ENCODE results near the gene ATP6V1G2.
"Not testable (repeated sequence)": the region's sequence is repeated elsewhere in the genome, so short reads cannot be mapped to it uniquely, and the experiment has no call there.

ATP6V1G2 gene

DNA sequence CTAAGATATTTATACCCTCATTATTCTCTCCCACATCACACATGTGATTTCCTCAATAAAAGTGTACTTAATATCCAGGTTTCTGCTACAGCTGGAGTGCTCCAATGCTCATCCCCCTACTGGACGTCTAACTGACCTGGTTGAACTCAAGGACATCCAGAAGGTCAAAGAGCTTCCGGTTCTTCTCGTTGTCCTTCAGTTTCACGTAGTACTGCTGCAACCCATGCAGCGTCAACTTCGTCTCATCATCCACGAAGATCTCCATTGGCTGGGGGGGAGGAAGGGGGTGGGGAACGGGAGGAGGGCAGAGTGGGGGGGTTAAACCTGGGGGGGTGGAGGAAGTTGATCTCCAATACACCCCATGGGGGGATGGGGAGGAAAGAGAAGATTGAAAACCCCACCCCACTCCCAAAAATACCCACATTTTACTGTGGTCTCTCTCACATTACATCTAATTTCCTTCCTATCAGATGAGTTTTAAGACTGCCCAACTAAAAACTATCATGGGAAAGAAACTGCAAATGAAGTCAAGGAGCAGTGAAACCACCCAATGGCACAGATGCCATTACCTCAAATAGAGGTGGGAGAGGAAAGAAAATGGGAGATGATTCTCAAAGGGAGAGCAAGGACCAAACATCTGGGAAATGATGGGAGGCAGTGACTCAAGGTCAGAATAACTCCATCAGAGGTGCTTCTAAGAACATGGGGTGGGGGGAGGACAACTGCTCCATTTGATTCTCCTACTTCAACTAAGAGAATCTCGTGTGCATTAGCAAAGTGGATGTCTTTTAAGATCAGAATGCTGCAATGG, 13.6 kb downstream of the ATP6V1G2 start:
- no peak for DNase-seq (ENCODE audit: low read depth, low spot score)

DNA sequence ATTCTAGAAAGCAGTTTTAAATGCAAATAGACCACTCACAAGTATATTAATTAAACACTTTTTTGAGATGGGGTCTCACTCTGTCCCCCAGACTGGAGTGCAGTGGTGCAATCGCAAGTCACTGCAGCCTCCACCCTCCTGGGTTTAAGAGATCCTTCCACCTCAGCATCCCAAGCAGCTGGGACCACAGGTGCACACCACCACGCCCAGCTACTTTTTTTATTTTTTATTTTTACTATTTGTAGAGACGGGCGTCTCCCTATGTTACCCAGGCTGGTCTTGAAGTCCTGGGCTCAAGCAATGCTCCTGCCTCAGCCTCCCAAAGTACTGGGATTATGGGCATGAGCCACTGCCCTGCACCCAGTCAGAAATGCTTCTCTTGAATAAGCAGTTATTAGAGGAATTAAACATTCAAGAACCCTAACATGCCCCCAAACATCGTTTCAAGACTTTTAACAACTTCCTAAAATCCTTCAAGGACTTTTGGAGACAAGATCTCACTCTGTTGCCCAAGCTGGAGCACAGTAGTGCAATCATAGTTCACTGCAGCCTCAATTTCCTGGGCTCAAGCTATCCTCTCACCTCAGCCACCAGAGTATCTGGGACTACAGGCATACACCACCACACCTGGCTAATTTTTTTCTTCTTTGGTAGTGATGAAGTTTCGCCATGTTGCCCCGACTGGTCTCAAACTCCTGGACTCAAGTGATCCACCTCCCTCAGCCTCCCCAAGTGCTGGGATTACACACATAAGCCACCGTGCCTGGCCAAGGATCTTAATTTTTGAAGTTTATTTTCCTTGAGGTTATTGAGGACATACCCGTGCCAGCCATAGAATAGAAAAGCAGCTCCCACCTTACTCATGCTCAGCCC, 14.4 kb downstream of the ATP6V1G2 start:
- no peak for DNase-seq (ENCODE audit: low read depth, low spot score)
- no peak overlapping the region for H3K27ac ChIP-seq

More for the DNA sequence above, 13.6 kb downstream of the ATP6V1G2 start:
- H3K27ac ChIP-seq = no peak overlapping the region

DNA sequence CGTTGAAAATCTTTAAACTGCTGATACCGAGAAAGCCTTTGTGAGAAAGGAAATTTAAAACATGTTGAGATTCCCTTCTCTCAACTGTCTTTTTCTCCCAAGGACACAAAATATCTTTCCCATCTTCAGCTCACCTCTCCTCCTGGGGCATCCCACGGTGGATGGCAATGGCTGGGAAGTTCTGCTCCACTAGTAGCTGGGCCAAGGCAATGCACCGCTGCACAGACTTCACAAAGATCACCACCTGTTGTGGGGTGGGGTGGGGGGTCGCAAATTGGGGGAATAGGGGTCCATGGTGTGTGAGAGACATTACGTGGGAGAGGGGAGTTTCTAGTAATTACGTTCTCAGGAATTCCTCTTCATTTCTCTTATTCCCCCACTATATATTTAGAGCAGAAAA, 15.2 kb downstream of the ATP6V1G2 start:
- no peak for DNase-seq (ENCODE audit: low read depth, low spot score)
- no peak overlapping the region for H3K27ac ChIP-seq

- no peak for DNase-seq (ENCODE audit: low read depth, low spot score)
- no peak overlapping the region for H3K27ac ChIP-seq
Measured at GRCh38 chr6:31530659-31531058, 15.7 kb downstream of the ATP6V1G2 start.

GRCh38 chr6:31529329-31530150, 16.9 kb downstream of the ATP6V1G2 start:
- no peak overlapping the region for H3K27ac ChIP-seq

GRCh38 chr6:31528821-31529328, 17.5 kb downstream of the ATP6V1G2 start, which contains the start of gene MCCD1:
MCCD1 (plus strand) TSS chr6:31528962; CDS start chr6:31529015, 53 bp downstream.
- DNase-seq (ENCODE audit: low read depth, low spot score) = no peak
- no peak within 1 kb of the TSS for H3K27ac ChIP-seq

More at GRCh38 chr6:31529329-31530150, 16.9 kb downstream of the ATP6V1G2 start:
- no peak for DNase-seq (ENCODE audit: low read depth, low spot score)

GRCh38 chr6:31528307-31528777, 18.1 kb downstream of the ATP6V1G2 start:
- no peak overlapping the region for H3K27ac ChIP-seq
- DNase-seq (ENCODE audit: low read depth, low spot score) = no peak

- no peak overlapping the region for H3K27ac ChIP-seq
- DNase-seq (ENCODE audit: low read depth, low spot score) = no peak
Measured at GRCh38 chr6:31525932-31526591, 20.3 kb downstream of the ATP6V1G2 start.

DNA sequence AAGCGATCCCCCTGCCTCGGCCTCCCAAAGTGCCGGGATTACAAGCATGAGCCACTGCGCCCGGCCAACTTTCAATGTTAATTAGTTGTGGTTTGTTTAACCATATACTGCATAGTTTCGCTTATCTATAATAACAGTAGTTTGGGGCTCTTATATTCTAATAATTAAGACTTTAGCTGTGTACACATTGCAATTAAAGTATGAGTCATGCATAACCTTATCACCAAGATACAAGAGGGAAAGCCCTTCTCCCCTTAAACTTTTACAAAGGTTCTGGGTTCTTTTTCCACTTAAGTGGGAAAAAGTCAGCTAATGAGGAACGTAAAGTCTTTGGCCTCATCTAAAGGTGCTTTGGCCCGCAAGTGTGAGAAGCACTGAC, 20.9 kb downstream of the ATP6V1G2 start:
- H3K27ac ChIP-seq = no peak overlapping the region
- no peak for DNase-seq (ENCODE audit: low read depth, low spot score)

- DNase-seq (ENCODE audit: low read depth, low spot score) = no peak
- H3K27ac ChIP-seq = no peak overlapping the region
Measured at GRCh38 chr6:31521835-31522234, 24.6 kb downstream of the ATP6V1G2 start.

GRCh38 chr6:31513456-31514165, 32.8 kb downstream of the ATP6V1G2 start:
- no peak overlapping the region for H3K27ac ChIP-seq
- DNase-seq (ENCODE audit: low read depth, low spot score) = no peak

DNA sequence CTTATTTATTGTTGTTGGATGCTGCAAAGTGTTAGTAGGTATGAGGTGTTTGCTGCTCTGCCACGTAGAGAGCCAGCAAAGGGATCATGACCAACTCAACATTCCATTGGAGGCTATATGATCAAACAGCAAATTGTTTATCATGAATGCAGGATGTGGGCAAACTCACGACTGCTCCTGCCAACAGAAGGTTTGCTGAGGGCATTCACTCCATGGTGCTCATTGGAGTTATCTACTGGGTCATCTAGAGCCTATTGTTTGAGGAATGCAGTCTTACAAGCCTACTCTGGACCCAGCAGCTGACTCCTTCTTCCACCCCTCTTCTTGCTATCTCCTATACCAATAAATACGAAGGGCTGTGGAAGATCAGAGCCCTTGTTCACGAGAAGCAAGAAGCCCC, 36.4 kb downstream of the ATP6V1G2 start:
- no peak for DNase-seq (ENCODE audit: low read depth, low spot score)
- H3K27ac ChIP-seq = no peak overlapping the region

- H3K27ac ChIP-seq; DNase-seq (ENCODE audit: low read depth, low spot score): not testable (repeated sequence)
Measured at GRCh38 chr6:31509036-31509435, 37.4 kb downstream of the ATP6V1G2 start.

GRCh38 chr6:31502586-31502985, 43.8 kb downstream of the ATP6V1G2 start:
- no peak overlapping the region for H3K27ac ChIP-seq
- no peak for DNase-seq (ENCODE audit: low read depth, low spot score)

DNA sequence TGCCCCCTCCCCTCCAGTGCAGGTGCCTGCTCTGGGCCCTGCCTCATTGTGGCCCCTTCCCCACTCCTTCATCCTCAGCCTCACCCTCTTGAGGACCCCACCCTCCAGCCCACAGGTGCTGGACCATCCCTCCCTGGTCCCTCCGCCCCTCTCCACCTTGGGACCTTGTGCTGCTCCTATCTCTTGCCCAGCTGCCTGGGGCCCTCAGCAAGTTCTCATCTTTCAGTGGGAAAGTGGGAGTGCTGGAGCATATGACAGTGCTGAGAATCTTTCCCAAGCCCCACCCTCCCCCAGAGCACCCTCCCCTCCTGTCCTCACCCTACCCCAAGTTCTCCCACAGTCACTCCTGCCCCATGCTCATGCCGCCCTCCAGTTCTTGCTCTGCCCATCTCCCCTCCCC, 46.8 kb downstream of the ATP6V1G2 start:
- H3K27ac ChIP-seq; DNase-seq (ENCODE audit: low read depth, low spot score): not testable (repeated sequence)

DNA sequence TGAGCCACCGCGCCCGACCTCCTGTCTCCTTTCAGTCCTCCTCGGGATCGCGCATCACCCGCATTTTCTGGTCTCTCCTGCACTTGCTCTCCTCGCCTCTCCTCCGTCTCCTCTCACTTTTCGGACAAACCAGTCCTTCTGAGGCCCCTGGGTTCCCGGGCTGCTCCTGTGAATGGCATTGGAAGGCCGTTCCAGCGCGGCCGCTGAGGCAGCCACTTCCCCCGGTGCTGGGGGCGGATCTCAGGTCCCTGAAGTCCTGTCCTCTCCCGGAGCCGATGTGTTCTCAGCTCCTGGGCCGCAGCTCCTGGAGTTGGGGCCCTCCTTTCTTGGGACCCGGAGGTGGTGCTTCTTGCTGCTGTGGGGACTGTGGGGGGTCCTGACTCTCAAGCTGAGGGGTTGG, 47.7 kb downstream of the ATP6V1G2 start:
- H3K27ac ChIP-seq = no peak overlapping the region
- DNase-seq (ENCODE audit: low read depth, low spot score) = no peak

GRCh38 chr6:31497531-31498476, 48.6 kb downstream of the ATP6V1G2 start, which contains the start of gene MICB:
MICB (plus strand) TSS chr6:31498145; CDS start chr6:31498194, 49 bp downstream.
- DNase-seq (ENCODE audit: low read depth, low spot score) = no peak
- peak within 1 kb of the TSS; percentile 31 for H3K27ac ChIP-seq

DNA sequence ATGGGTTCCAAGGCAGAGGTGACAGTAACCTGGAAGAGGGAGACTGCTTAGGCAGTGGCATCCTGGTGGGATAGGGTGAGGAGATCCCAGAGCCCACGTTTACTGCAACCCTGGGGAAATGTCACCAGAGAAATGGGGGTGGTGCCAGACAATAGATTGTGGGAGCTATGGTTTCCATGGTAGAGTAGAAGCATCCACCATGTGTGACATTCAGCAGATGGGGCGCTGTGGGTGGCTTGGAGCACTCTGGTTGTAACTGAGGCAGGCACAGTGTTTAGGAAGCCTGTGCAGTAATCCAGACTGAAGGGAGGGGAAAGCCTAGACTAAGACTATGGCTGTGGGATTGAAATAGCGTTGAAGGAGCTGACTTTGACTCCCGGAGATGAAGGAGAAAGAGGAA, 49.6 kb downstream of the ATP6V1G2 start:
- not testable (repeated sequence) for H3K27ac ChIP-seq; DNase-seq (ENCODE audit: low read depth, low spot score)

Measured in epithelial cell of prostate (primary cell).